Keratinocyte (primary cell): ENCODE results near the gene TGM5. TPM values are rescaled to one million over a fixed set of nuclear protein-coding genes. Genes with fewer than 3 reads are reported as not detected.
A peak's percentile ranks its signal among the peaks of the same experiment; 100 is the strongest.

Source experiments
- DNase-seq: peaks from one replicate; pipeline ENCODE4 v3.0.0-alpha.2; 2011; ENCODE audit warnings: low read depth, missing footprints, low spot score
- FAIRE-seq: peaks from 2 replicates; lab custom pipeline; 2011; peaks lifted over from hg19 to GRCh38; lab: Jason Lieb, UNC
- H2AFZ ChIP-seq: 2 replicates; pipeline ENCODE4 v1.6.0; 2012; ENCODE audit warnings: low read length, control low read depth, inconsistent platforms; ENCODE audit not compliant: control insufficient read depth
- H3K27ac ChIP-seq: 2 replicates; pipeline ENCODE4 v1.5.1; 2011; ENCODE audit warnings: low read length; ENCODE audit not compliant: control insufficient read depth, insufficient read depth
- H3K27me3 ChIP-seq: 3 replicates; pipeline ENCODE4 v1.6.0; 2011; ENCODE audit warnings: low read length; ENCODE audit not compliant: control insufficient read depth, insufficient read depth; ENCODE audit errors: extremely low read depth
- H3K36me3 ChIP-seq, 2 experiments: 2 replicates in 1 of 2; 3 replicates in 1 of 2; pipeline ENCODE4 v1.5.1; 2011; ENCODE audit warnings: low read length in 2 of 2, mild to moderate bottlenecking in 1 of 2; ENCODE audit not compliant: control insufficient read depth in 2 of 2, insufficient read depth in 2 of 2; ENCODE audit errors: extremely low read depth in 1 of 2
- H3K4me1 ChIP-seq: 3 replicates; pipeline ENCODE4 v1.5.1; 2011; ENCODE audit warnings: low read length; ENCODE audit not compliant: control insufficient read depth, insufficient read depth; ENCODE audit errors: extremely low read depth
- H3K4me2 ChIP-seq: 3 replicates; pipeline ENCODE4 v1.6.0; 2011; ENCODE audit warnings: low read depth, low read length; ENCODE audit not compliant: control insufficient read depth, insufficient read depth; ENCODE audit errors: extremely low read depth
- H3K4me3 ChIP-seq, 3 experiments: fragments of 200-600 bp in 1 of 3; sonication (generic) in 1 of 3; 2 replicates in 2 of 3; 3 replicates in 1 of 3; pipeline ENCODE4 v1.5.1; 2011 to 2016; ENCODE audit warnings: low read length in 3 of 3, mild to moderate bottlenecking in 3 of 3, control low read depth in 2 of 3, inconsistent platforms in 1 of 3, low read depth in 1 of 3, mixed read lengths in 1 of 3, mixed run types in 1 of 3, moderate library complexity in 1 of 3; ENCODE audit not compliant: control insufficient read depth in 2 of 3, insufficient read depth in 2 of 3; ENCODE audit errors: extremely low read depth in 1 of 3
- H3K79me2 ChIP-seq: 2 replicates; pipeline ENCODE4 v1.6.0; 2012; ENCODE audit warnings: low read length; ENCODE audit not compliant: control insufficient read depth, insufficient read depth
- H3K9ac ChIP-seq: 3 replicates; pipeline ENCODE4 v1.6.0; 2011; ENCODE audit warnings: low read length; ENCODE audit not compliant: control insufficient read depth, insufficient read depth; ENCODE audit errors: extremely low read depth
- H3K9me1 ChIP-seq: 3 replicates; pipeline ENCODE4 v1.6.0; 2011; ENCODE audit warnings: low read length; ENCODE audit not compliant: control insufficient read depth, insufficient read depth; ENCODE audit errors: extremely low read depth
- H3K9me3 ChIP-seq: 2 replicates; pipeline ENCODE4 v1.5.1; 2012; ENCODE audit warnings: low read depth, low read length; ENCODE audit not compliant: control insufficient read depth
- H4K20me1 ChIP-seq: 3 replicates; pipeline ENCODE4 v1.6.0; 2011; ENCODE audit warnings: low read length; ENCODE audit not compliant: control insufficient read depth, insufficient read depth; ENCODE audit errors: extremely low read depth
- EZH2 ChIP-seq: IDR thresholded peaks from one replicate; pipeline ENCODE4 v1.6.1; 2012; ENCODE audit warnings: inconsistent platforms, mild to moderate bottlenecking, low read length, moderate library complexity
- dilution Hi-C: fragments of 300-500 bp; cut with MboI; formaldehyde crosslinking; loops from one replicate; pipeline ENCODE4 v1.7.0; 2020; ENCODE audit warnings: low sequenced_read_pairs; ENCODE audit not compliant: extremely low pct_ligation_motif_present
- polyA plus RNA-seq, 5 experiments: library from polyadenylated mRNA; depleted of rRNA in 3 of 5; stranded (reverse) in 3 of 5; stranded (forward) in 1 of 5; unstranded in 1 of 5; fragments of >200 nt; gene quantifications; 1 replicate in 1 of 5; 2 replicates in 3 of 5; 3 replicates in 1 of 5; pipeline versions ENCODE4 v1.2.1 to v1.2.3, GENCODE V29; 2011 to 2012; ENCODE audit warnings: missing spikeins in 2 of 5, low read depth in 1 of 5, low replicate concordance in 1 of 5
- TF ChIP-seq, protein P1 (sequence below), 3 experiments: IDR thresholded peaks in 1 of 3; conservative IDR thresholded peaks in 1 of 3; optimal IDR thresholded peaks in 1 of 3; 2 replicates in 2 of 3; 3 replicates in 1 of 3; pipeline versions ENCODE3 to v1.5.1; 2011; ENCODE audit warnings: low read length in 3 of 3, mild to moderate bottlenecking in 3 of 3, moderate library complexity in 2 of 3, control low read depth in 1 of 3, inconsistent platforms in 1 of 3; ENCODE audit not compliant: insufficient read depth in 2 of 3; ENCODE audit errors: extremely low read depth in 1 of 3

TGM5 gene
- polyA plus RNA-seq, 1 donor (not counting 4 experiments of a cell fraction or from before 2014, with no cell fraction given): not detected

DNA sequence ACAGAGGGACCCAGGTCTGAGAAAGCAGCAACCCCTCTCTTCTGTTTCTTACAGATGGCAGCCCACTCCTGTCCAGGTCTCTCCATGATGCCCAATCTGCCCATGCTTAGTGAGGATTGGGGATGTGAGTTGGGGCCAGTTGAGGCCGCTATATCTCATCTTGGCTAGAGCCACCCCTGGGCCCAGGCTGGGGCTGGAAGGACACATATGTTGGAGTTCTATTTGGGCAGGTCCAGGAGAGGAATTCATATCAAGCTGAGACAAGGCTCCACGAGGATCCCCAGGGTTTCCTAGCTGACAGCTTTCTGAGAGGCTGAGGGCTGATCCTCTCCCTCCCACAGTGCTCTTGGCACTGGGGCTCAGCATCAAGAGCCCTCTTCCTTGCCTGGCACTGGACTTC lies 11.4 kb downstream of the TGM5 start:
- FAIRE-seq (no peak), DNase-seq (no peak)
- no peak overlapping the region for H3K4me3 ChIP-seq
- H3K9me1 ChIP-seq: no peaks in the 10 kb centered on the region
- peaks cover 12% of the 10 kb centered on the region for H3K4me1 ChIP-seq
- no peak overlapping the region for H3K9ac ChIP-seq
- no peaks in the 10 kb centered on the region for H4K20me1 ChIP-seq
- no peak for TF ChIP-seq EZH2
- TF ChIP-seq, protein P1, sequence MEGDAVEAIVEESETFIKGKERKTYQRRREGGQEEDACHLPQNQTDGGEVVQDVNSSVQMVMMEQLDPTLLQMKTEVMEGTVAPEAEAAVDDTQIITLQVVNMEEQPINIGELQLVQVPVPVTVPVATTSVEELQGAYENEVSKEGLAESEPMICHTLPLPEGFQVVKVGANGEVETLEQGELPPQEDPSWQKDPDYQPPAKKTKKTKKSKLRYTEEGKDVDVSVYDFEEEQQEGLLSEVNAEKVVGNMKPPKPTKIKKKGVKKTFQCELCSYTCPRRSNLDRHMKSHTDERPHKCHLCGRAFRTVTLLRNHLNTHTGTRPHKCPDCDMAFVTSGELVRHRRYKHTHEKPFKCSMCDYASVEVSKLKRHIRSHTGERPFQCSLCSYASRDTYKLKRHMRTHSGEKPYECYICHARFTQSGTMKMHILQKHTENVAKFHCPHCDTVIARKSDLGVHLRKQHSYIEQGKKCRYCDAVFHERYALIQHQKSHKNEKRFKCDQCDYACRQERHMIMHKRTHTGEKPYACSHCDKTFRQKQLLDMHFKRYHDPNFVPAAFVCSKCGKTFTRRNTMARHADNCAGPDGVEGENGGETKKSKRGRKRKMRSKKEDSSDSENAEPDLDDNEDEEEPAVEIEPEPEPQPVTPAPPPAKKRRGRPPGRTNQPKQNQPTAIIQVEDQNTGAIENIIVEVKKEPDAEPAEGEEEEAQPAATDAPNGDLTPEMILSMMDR (optimal IDR thresholded peaks at IDR 0.05 in 1 of 3, IDR thresholded peaks at IDR 0.05 in 1 of 3, conservative IDR thresholded peaks at IDR 0.05 in 1 of 3; ENCODE audit: extremely low read depth in 1 of 3, insufficient read depth in 2 of 3, low read length in 3 of 3): no peak
- H3K4me2 ChIP-seq: no peak overlapping the region
- H3K36me3 ChIP-seq: no peaks in the 10 kb centered on the region
- no peaks in the 10 kb centered on the region for H3K9me3 ChIP-seq
- peaks cover 7% of the 10 kb centered on the region for H3K27me3 ChIP-seq
- no peak overlapping the region for H3K27ac ChIP-seq
- no peaks in the 10 kb centered on the region for H3K79me2 ChIP-seq
- H2AFZ ChIP-seq: no peak overlapping the region
- dilution Hi-C loops: no loop called here

DNA sequence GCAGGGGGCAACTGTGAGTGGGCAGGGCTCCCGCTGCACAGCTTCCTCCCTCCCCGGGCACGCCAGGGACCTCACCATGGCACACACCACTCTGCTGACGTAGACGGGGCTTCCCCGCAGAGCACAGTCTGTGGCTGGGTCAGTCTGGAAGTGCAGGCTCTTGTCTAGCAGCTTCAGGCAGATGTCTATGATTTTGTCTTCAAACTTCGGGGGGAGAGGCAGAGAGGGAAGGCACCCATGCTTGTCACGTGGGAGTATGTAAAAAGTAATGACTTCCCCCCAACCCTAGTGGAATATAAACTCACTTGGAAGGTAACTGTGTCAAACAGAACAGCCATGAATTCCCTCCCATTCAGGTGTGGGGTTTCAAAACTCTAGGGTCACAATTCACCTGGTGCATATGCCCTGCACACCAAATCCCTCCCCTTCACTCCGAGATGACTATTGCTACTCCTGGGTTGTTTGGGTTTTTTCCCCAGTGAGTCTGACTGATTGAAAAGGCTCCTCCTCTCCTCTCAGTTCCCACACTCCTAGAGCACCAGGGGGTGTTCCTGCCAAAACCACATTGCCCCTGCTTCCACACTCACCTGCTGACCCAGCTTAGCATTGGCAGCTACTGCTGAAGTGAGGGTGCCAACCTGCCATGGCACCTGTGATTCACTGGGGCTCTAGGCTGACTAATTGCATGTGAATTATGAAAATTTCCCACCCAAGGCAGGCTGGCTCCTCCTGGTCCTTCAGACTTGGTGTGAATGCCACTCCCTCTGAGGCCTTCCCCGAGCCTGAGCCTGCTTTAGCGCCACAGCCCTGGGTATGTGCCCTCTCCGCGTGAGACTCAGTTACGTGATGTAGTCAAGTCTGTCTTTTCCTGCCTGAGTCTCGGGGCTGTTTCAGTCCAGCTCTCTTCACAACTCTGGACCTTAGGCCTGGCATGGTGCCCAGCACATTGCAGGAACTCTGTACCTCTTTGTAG lies 13.0 kb downstream of the TGM5 start:
- FAIRE-seq: peak; percentile 84

More for the DNA sequence above, 13.0 kb downstream of the TGM5 start:
- no peaks in the 10 kb centered on the region for H3K9me3 ChIP-seq
- DNase-seq: peak; percentile 36
- H2AFZ ChIP-seq: no peak overlapping the region
- no peak overlapping the region for H3K4me3 ChIP-seq
- dilution Hi-C loops: no loop called here
- no peaks in the 10 kb centered on the region for H4K20me1 ChIP-seq
- no peaks in the 10 kb centered on the region for H3K9me1 ChIP-seq
- no peaks in the 10 kb centered on the region for H3K79me2 ChIP-seq
- peaks cover 4% of the 10 kb centered on the region for H3K27me3 ChIP-seq
- no peak overlapping the region for H3K27ac ChIP-seq
- H3K9ac ChIP-seq: no peak overlapping the region
- H3K36me3 ChIP-seq: no peaks in the 10 kb centered on the region
- H3K4me1 ChIP-seq: peaks cover 12% of the 10 kb centered on the region
- no peak overlapping the region for H3K4me2 ChIP-seq
- TF ChIP-seq EZH2: no peak
- TF ChIP-seq, protein P1 (optimal IDR thresholded peaks at IDR 0.05 in 1 of 3, IDR thresholded peaks at IDR 0.05 in 1 of 3, conservative IDR thresholded peaks at IDR 0.05 in 1 of 3; ENCODE audit: extremely low read depth in 1 of 3, insufficient read depth in 2 of 3, low read length in 3 of 3): no peak
